GM12878 (cell line): Measurements from ENCODE around the gene IRF6. TPM values are rescaled to one million over a fixed set of nuclear protein-coding genes. Genes with fewer than 3 reads are reported as not detected.

ENCODE experiments used
- BMI1 ChIP-seq: fragments of 450-650 bp; IDR thresholded peaks from 2 replicates; pipeline ENCODE4 v1.6.1; 2016; ENCODE audit warnings: mild to moderate bottlenecking, moderate library complexity, borderline replicate concordance
- CUX1 ChIP-seq: IDR thresholded peaks from 2 replicates; pipeline ENCODE4 v1.6.1; 2012; ENCODE audit warnings: improper control_type of control experiment, low read depth, low read length; ENCODE audit not compliant: insufficient replicate concordance
- DPF2 ChIP-seq: fragments of 450-650 bp; IDR thresholded peaks from 2 replicates; pipeline ENCODE4 v1.6.1; 2017; ENCODE audit warnings: mild to moderate bottlenecking
- HDAC2 ChIP-seq: fragments of 200-600 bp; sonication (generic); IDR thresholded peaks from 2 replicates; pipeline ENCODE4 v1.6.1; 2017
- HDGF ChIP-seq: fragments of 450-650 bp; IDR thresholded peaks from 2 replicates; pipeline ENCODE4 v1.6.1; 2016; ENCODE audit warnings: antibody characterized with exemption
- IKZF1 ChIP-seq: fragments of 450-650 bp; conservative IDR thresholded peaks from 2 replicates; pipeline ENCODE4 v1.6.1; 2017; ENCODE audit warnings: antibody characterized with exemption, mild to moderate bottlenecking
- IKZF2 ChIP-seq, 2 experiments: fragments of 450-650 bp; IDR thresholded peaks; 2 replicates each; pipeline ENCODE4 v1.6.1; 2017; ENCODE audit warnings: mild to moderate bottlenecking in 2 of 2, moderate library complexity in 2 of 2
- IRF4 ChIP-seq: IDR thresholded peaks from 2 replicates; pipeline ENCODE4 v1.6.1; 2011; ENCODE audit warnings: low read depth, low read length
- LARP7 ChIP-seq: fragments of 450-650 bp; IDR thresholded peaks from 2 replicates; pipeline ENCODE4 v1.6.1; 2017; ENCODE audit warnings: mild to moderate bottlenecking
- MAX ChIP-seq: IDR thresholded peaks from 2 replicates; pipeline ENCODE4 v1.6.1; 2012; ENCODE audit warnings: low read depth, low read length, improper control_type of control experiment
- MTA3 ChIP-seq: IDR thresholded peaks from 2 replicates; pipeline ENCODE4 v1.6.1; 2012; ENCODE audit warnings: low read length, inconsistent platforms, borderline replicate concordance
- MYC ChIP-seq: IDR thresholded peaks from 2 replicates; pipeline ENCODE4 v1.6.1; 2011; ENCODE audit warnings: mild to moderate bottlenecking, low read length, moderate library complexity, inconsistent platforms; ENCODE audit not compliant: insufficient read depth, insufficient replicate concordance, insufficient read length, severe bottlenecking
- NFXL1 ChIP-seq: fragments of 450-650 bp; IDR thresholded peaks from 2 replicates; pipeline ENCODE4 v1.6.1; 2017; ENCODE audit warnings: antibody characterized with exemption, mild to moderate bottlenecking, borderline replicate concordance
- NFYA ChIP-seq: IDR thresholded peaks from 2 replicates; pipeline ENCODE4 v1.6.1; 2011; ENCODE audit warnings: low read depth, mild to moderate bottlenecking, low read length, improper control_type of control experiment, borderline replicate concordance
- NR2F1 ChIP-seq: fragments of 450-650 bp; conservative IDR thresholded peaks from 2 replicates; pipeline ENCODE4 v1.6.1; 2017; ENCODE audit warnings: mild to moderate bottlenecking
- NRF1 ChIP-seq: conservative IDR thresholded peaks from 2 replicates; pipeline ENCODE4 v1.6.1; 2011; ENCODE audit warnings: mild to moderate bottlenecking, low read depth, low read length, improper control_type of control experiment
- PAX5 ChIP-seq: IDR thresholded peaks from 2 replicates; pipeline ENCODE4 v1.6.1; 2011; ENCODE audit warnings: low read depth, low read length, borderline replicate concordance
- RELB ChIP-seq: fragments of 450-650 bp; IDR thresholded peaks from 2 replicates; pipeline ENCODE4 v1.6.1; 2017; ENCODE audit warnings: low read depth, mild to moderate bottlenecking, moderate library complexity
- TCF3 ChIP-seq: IDR thresholded peaks from 2 replicates; pipeline ENCODE4 v1.6.1; 2012; ENCODE audit warnings: low read depth, mild to moderate bottlenecking, low read length, borderline replicate concordance; ENCODE audit not compliant: insufficient read depth
- ZNF217 ChIP-seq: fragments of 450-650 bp; IDR thresholded peaks from 2 replicates; pipeline ENCODE4 v1.6.1; 2017; ENCODE audit warnings: antibody characterized with exemption, mild to moderate bottlenecking
- ZSCAN29 ChIP-seq: fragments of 450-650 bp; IDR thresholded peaks from 2 replicates; pipeline ENCODE4 v1.6.1; 2017; ENCODE audit warnings: mild to moderate bottlenecking, moderate library complexity
- polyA plus RNA-seq, 11 experiments: library from polyadenylated mRNA; depleted of rRNA in 4 of 11; unstranded in 6 of 11; stranded (reverse) in 5 of 11; fragments of >200 nt; fragmentation: Nextera tagmentation in 4 of 11; fragmentation: Illumina TruSeq in 1 of 11; extraction: Ambion mirVana in 4 of 11; extraction: Trizol in 1 of 11; gene quantifications; 1 replicate in 1 of 11; 2 replicates in 10 of 11; pipeline versions ENCODE4 v1.2.1 to v1.2.3, GENCODE V29; 2011 to 2016; ENCODE audit warnings: inconsistent platforms in 2 of 11, missing spikeins in 2 of 11, low read depth in 1 of 11
- total RNA-seq, 4 experiments: library from RNA; depleted of rRNA in 3 of 4; stranded (reverse); fragments of >200 nt in 3 of 4; fragmentation: Illumina TruSeq in 1 of 4; extraction: Trizol in 1 of 4; gene quantifications; 2 replicates each; pipeline versions ENCODE4 v1.2.1 to v1.2.3, GENCODE V29; 2013 to 2021
- TF ChIP-seq, protein P1 (sequence below): IDR thresholded peaks from 2 replicates; pipeline ENCODE4 v1.6.1; 2012; ENCODE audit warnings: low read depth, low read length, improper control_type of control experiment
- TF ChIP-seq, protein P2 (sequence below): fragments of 450-650 bp; IDR thresholded peaks from 2 replicates; pipeline ENCODE4 v1.6.1; 2014; ENCODE audit warnings: mild to moderate bottlenecking

Gene IRF6
- total and polyA plus RNA-seq, 10 of the 15 experiments (the other 5 are each of a cell fraction or from before 2014, with no cell fraction given) = 0.04 to 0.50 (median 0.09) TPM; not detected in 1

GRCh38 chr1:209751627-209752231 lies 54.2 kb downstream of the IRF6 start (continued):
- TF ChIP-seq MYC (no peak), IKZF2 (IDR thresholded peaks at IDR 0.05) (peak; percentile 91 to 93), LARP7 (no peak), TCF3 (0 out of 2 replicates have a peak, but pooled peaks have one; percentile 16), MAX (0 out of 2 replicates have a peak, but pooled peaks have one; percentile 31), NRF1 (no peak), HDAC2 (peak; percentile 42; the same call in 1 of the 2 replicates), BMI1 (peak; percentile 50), DPF2 (peak; percentile 94), IRF4 (peak; percentile 99), CUX1 (peak; percentile 17), ZSCAN29 (no peak), NFXL1 (no peak), IKZF1 (peak; percentile 93), NR2F1 (peak; percentile 62; the same call in 1 of the 2 replicates), NFYA (no peak), ZNF217 (peak; percentile 87), PAX5 (peak; percentile 69; the same call in 1 of the 2 replicates), MTA3 (peak; percentile 85; the same call in 1 of the 2 replicates), HDGF (0 out of 2 replicates have a peak, but pooled peaks have one; percentile 9), RELB (peak; percentile 75)
- TF ChIP-seq, protein P1, sequence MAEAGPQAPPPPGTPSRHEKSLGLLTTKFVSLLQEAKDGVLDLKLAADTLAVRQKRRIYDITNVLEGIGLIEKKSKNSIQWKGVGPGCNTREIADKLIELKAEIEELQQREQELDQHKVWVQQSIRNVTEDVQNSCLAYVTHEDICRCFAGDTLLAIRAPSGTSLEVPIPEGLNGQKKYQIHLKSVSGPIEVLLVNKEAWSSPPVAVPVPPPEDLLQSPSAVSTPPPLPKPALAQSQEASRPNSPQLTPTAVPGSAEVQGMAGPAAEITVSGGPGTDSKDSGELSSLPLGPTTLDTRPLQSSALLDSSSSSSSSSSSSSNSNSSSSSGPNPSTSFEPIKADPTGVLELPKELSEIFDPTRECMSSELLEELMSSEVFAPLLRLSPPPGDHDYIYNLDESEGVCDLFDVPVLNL = no peak
- TF ChIP-seq, protein P2, sequence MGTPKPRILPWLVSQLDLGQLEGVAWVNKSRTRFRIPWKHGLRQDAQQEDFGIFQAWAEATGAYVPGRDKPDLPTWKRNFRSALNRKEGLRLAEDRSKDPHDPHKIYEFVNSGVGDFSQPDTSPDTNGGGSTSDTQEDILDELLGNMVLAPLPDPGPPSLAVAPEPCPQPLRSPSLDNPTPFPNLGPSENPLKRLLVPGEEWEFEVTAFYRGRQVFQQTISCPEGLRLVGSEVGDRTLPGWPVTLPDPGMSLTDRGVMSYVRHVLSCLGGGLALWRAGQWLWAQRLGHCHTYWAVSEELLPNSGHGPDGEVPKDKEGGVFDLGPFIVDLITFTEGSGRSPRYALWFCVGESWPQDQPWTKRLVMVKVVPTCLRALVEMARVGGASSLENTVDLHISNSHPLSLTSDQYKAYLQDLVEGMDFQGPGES = no peak
